K562 (cell line): Measurements from ENCODE around the gene CCDC106. TPM values are rescaled to one million over a fixed set of nuclear protein-coding genes. Genes with fewer than 3 reads are reported as not detected.
A peak's percentile ranks its signal among the peaks of the same experiment; 100 is the strongest.

Experiments used
- ATAC-seq: fragments of 200-7000 bp; cut with Tn5 transposase; 3 replicates; pipeline ENCODE4 v1.9.1; 2020; ENCODE audit warnings: moderate library complexity
- BruUV-seq: library from RNA; stranded (reverse); fragments of 400-500 nt; replicated peaks from 2 replicates; lab custom pipeline; 2021; lab: Mats Ljungman, UMichigan
- CTCF ChIA-PET: fragments of 300-600 bp; formaldehyde crosslinking; extraction: SDS; loops from one replicate; lab custom pipeline; 2021; ENCODE audit warnings: low intra/inter-chr PET ratio; lab: Yijun Ruan, JAX
- POLR2A ChIA-PET: fragments of 300-600, 350-650 bp; sonication (Branson Sonifier 250); formaldehyde crosslinking; extraction: SDS; loops from one replicate; lab custom pipeline; 2021; ENCODE audit warnings: antibody characterized with exemption, inconsistent platforms; lab: Yijun Ruan, JAX
- DNase-seq, 4 experiments: peaks; one replicate each; pipeline versions ENCODE4 v3.0.0 to v3.0.0-alpha.2; 2011 to 2018; ENCODE audit warnings: low spot score in 3 of 4, mixed read lengths in 3 of 4; ENCODE audit errors: extremely low read depth in 1 of 4
- FAIRE-seq: peaks from 2 replicates; lab custom pipeline; 2011; peaks lifted over from hg19 to GRCh38; lab: Jason Lieb, UNC
- H2AFZ ChIP-seq: 2 replicates; pipeline ENCODE4 v1.6.0; 2011; ENCODE audit warnings: low read depth, low read length, control low read depth, inconsistent platforms
- H3K27ac ChIP-seq: fragments of 200-600 bp; 3 replicates; pipeline ENCODE4 v1.8.0; 2011; ENCODE audit warnings: low read depth, mild to moderate bottlenecking, control low read depth, inconsistent platforms, low read length, moderate library complexity, mixed read lengths; ENCODE audit errors: extremely low read depth
- H3K27me3 ChIP-seq, 2 experiments: fragments of 300-600 bp in 1 of 2; 2 replicates in 1 of 2; 3 replicates in 1 of 2; pipeline versions ENCODE4 v1.6.0 to v1.8.0; 2011; ENCODE audit warnings: inconsistent platforms in 2 of 2, low read length in 2 of 2, mild to moderate bottlenecking in 1 of 2, mixed read lengths in 1 of 2, moderate library complexity in 1 of 2; ENCODE audit not compliant: control insufficient read depth in 2 of 2, insufficient read depth in 2 of 2
- H3K36me3 ChIP-seq: fragments of 300-600 bp; 3 replicates; pipeline ENCODE4 v1.8.0; 2011; ENCODE audit warnings: mild to moderate bottlenecking, low read length, inconsistent platforms; ENCODE audit not compliant: control insufficient read depth, insufficient read depth
- H3K4me1 ChIP-seq, 2 experiments: fragments of 200-600 bp in 1 of 2; replicated peaks in 1 of 2; 2 replicates in 1 of 2; 3 replicates in 1 of 2; pipeline versions ENCODE4 v1.5.1 to v1.8.0; 2011; ENCODE audit warnings: inconsistent platforms in 2 of 2, low read length in 2 of 2, mild to moderate bottlenecking in 1 of 2, mixed read lengths in 1 of 2, moderate library complexity in 1 of 2; ENCODE audit not compliant: control insufficient read depth in 2 of 2, insufficient read depth in 2 of 2
- H3K4me2 ChIP-seq: 2 replicates; pipeline ENCODE4 v1.6.1; 2011; ENCODE audit warnings: low read length, control low read depth, inconsistent platforms, mixed read lengths; ENCODE audit not compliant: insufficient read depth
- H3K4me3 ChIP-seq: fragments of 200-600 bp; sonication (generic), shearing (Covaris generic); 2 replicates; pipeline ENCODE4 v1.5.1; 2016; ENCODE audit warnings: control low read depth, inconsistent platforms
- H3K79me2 ChIP-seq: fragments of 200-600 bp; 3 replicates; pipeline ENCODE4 v1.8.0; 2011; ENCODE audit warnings: low read length, inconsistent platforms; ENCODE audit not compliant: control insufficient read depth, insufficient read depth
- H3K9ac ChIP-seq, 2 experiments: 2 replicates each; pipeline versions ENCODE4 v1.6.0 to v1.6.1; 2011; ENCODE audit warnings: low read depth in 2 of 2, low read length in 2 of 2, control low read depth in 1 of 2, inconsistent platforms in 1 of 2, mild to moderate bottlenecking in 1 of 2, mixed read lengths in 1 of 2; ENCODE audit not compliant: insufficient read depth in 1 of 2
- H3K9me1 ChIP-seq: one replicate; pipeline ENCODE4 v1.6.0; 2011; ENCODE audit warnings: inconsistent platforms, mild to moderate bottlenecking, low read length, moderate library complexity; ENCODE audit not compliant: control insufficient read depth, insufficient read depth
- H3K9me3 ChIP-seq: replicated peaks from 2 replicates; pipeline ENCODE4 v1.5.1; 2011; ENCODE audit warnings: low read depth, low read length, inconsistent platforms; ENCODE audit not compliant: control insufficient read depth, insufficient read depth
- H4K20me1 ChIP-seq: replicated peaks from 2 replicates; pipeline ENCODE4 v1.6.1; 2011; ENCODE audit warnings: low read length, inconsistent platforms, mixed read lengths; ENCODE audit not compliant: control insufficient read depth, insufficient read depth
- EHMT2 ChIP-seq: fragments of 450-650 bp; IDR thresholded peaks from 2 replicates; pipeline ENCODE4 v1.6.1; 2018; ENCODE audit warnings: antibody characterized with exemption
- SUPT5H ChIP-seq: fragments of 450-650 bp; IDR thresholded peaks from 2 replicates; pipeline ENCODE4 v1.6.1; 2016
- U2AF1 ChIP-seq: fragments of 200-400 bp; formaldehyde crosslinking; optimal IDR thresholded peaks from 2 replicates; pipeline ENCODE3; 2017; ENCODE audit warnings: mild to moderate bottlenecking, low read depth, low read length, moderate library complexity
- ZBTB40 ChIP-seq, 2 experiments: fragments of 450-650 bp in 1 of 2; sonication (generic) in 1 of 2; formaldehyde crosslinking in 1 of 2; IDR thresholded peaks; 2 replicates each; pipeline versions ENCODE4 v1.7.1 to v1.9.0; 2016 to 2022; ENCODE audit warnings: inconsistent platforms in 1 of 2, mild to moderate bottlenecking in 1 of 2, missing genetic modification reagents in 1 of 2
- WGBS: fragments of 100-300 bp; shearing (Covaris generic); methylation state at CpG from one replicate; pipeline ENCODE4 v1.1.6; 2016; ENCODE audit warnings: low coverage, mixed read lengths; ENCODE audit not compliant: insufficient coverage; ENCODE audit errors: missing lambda C conversion rate; 5-methylcytosine and 5-hydroxymethylcytosine counted together
- in situ Hi-C: fragments of 300-500 bp; cut with MboI; formaldehyde crosslinking; loops from 4 replicates; pipeline ENCODE4 v1.15.0; 2018; ENCODE audit warnings: inconsistent platforms, mixed read lengths
- intact Hi-C: fragments of 100-400 bp; cut with micrococcal nuclease; formaldehyde crosslinking; loops from 2 replicates; pipeline ENCODE4 v1.14.2; 2022
- polyA plus RNA-seq, 8 experiments: library from polyadenylated mRNA; depleted of rRNA in 4 of 8; stranded (reverse) in 5 of 8; unstranded in 3 of 8; fragments of >200 nt; fragmentation: Nextera tagmentation in 2 of 8; fragmentation: Illumina TruSeq in 1 of 8; extraction: Ambion mirVana in 2 of 8; extraction: Trizol in 1 of 8; gene quantifications; 2 replicates each; pipeline versions ENCODE4 v1.2.1 to v1.2.3, GENCODE V29; 2011 to 2014; ENCODE audit warnings: inconsistent platforms in 1 of 8, missing spikeins in 1 of 8
- total RNA-seq, 7 experiments: library from RNA; depleted of rRNA in 6 of 7; stranded (reverse); fragments of >200 nt in 6 of 7; fragmentation: Illumina TruSeq in 2 of 7; extraction: Trizol in 2 of 7; gene quantifications; 2 replicates each; pipeline versions ENCODE4 v1.2.1 to v1.2.3, GENCODE V29; 2011 to 2021; ENCODE audit warnings: low replicate concordance in 1 of 7

CCDC106 gene
- total and polyA plus RNA-seq, 9 of the 15 experiments (the other 6 are each of a cell fraction or from before 2014, with no cell fraction given) = 0.10 to 27.5 (median 15.0) TPM; not detected in 1

- TF ChIP-seq ZBTB40 (IDR thresholded peaks at IDR 0.05) (no peak), ZBTB40 (CRISPR knock-in tag; IDR thresholded peaks at IDR 0.05) (no peak), SUPT5H (0 out of 2 replicates have a peak, but pooled peaks have one; percentile 2), EHMT2 (no peak), U2AF1 (no peak)
- WGBS = 43% methylated on average over 2 of the region's 2 CpGs
- intact Hi-C loops (no loop called here), in situ Hi-C loops (no loop called here)
- BruUV-seq = no TSS peak
- Histone ChIP-seq H4K20me1 (peaks cover 53% of the 10 kb centered on the region), H3K27me3 (no peaks in the 10 kb centered on the region), H3K4me1 (peaks cover 27 to 50% of the 10 kb centered on the region in 2 experiments), H3K79me2 (peaks cover 89% of the 10 kb centered on the region), H3K36me3 (peaks cover 83% of the 10 kb centered on the region), H3K9me1 (peaks cover 5% of the 10 kb centered on the region), H3K9me3 (no peaks in the 10 kb centered on the region), H3K9ac (peak overlapping the region in 1 of 2 experiments; percentile 14; a peak in 2 of 4 replicates), H3K27ac (no peak overlapping the region), H2AFZ (no peak overlapping the region), H3K4me3 (no peak overlapping the region), H3K4me2 (no peak overlapping the region)
- POLR2A ChIA-PET = interaction anchor here (1.1 to 2.1 kb wide), 5 partner anchors 8 to 23 kb away, joined by 5 to 12 read pairs (median 7); partner anchors contain the start of genes CCDC106 and U2AF2
- ATAC-seq (no peak), FAIRE-seq (no peak), DNase-seq (peak in 1 of 4 experiments; percentile 16)
- CTCF ChIA-PET = no interaction called here
Measured at GRCh38 chr19:55671054-55671378, 23.0 kb downstream of the CCDC106 start.
